CD8-positive, alpha-beta memory T cell (primary cell): ENCODE measurements around the gene CACNA1C. TPM values are rescaled to one million over a fixed set of nuclear protein-coding genes. Genes with fewer than 3 reads are reported as not detected.

Experiments
- CTCF ChIA-PET: fragments of 350-600 bp; sonication (Branson Sonifier 250); formaldehyde crosslinking; loops from one replicate; lab custom pipeline; 2021; ENCODE audit warnings: antibody characterized with exemption; lab: Charles Lee
- POLR2A ChIA-PET: fragments of 350-600 bp; sonication (Branson Sonifier 250); formaldehyde crosslinking; loops from one replicate; lab custom pipeline; 2021; ENCODE audit warnings: antibody characterized with exemption; lab: Charles Lee
- DNase-seq, 5 donors: peaks; one replicate each; pipeline versions ENCODE4 v3.0.0 to v3.0.0-alpha.2; 2020 to 2022; ENCODE audit warnings: mixed read lengths in 1 of 5
- H3K27ac ChIP-seq: one replicate; pipeline ENCODE4 v1.7.0; 2013; ENCODE audit warnings: low read depth, mild to moderate bottlenecking, low read length, moderate library complexity
- H3K27me3 ChIP-seq: 2 replicates; pipeline ENCODE4 v1.7.0; 2013; ENCODE audit warnings: low read length, mild to moderate bottlenecking; ENCODE audit not compliant: insufficient read depth, poor library complexity, severe bottlenecking
- H3K36me3 ChIP-seq: 2 replicates; pipeline ENCODE4 v1.7.0; 2013; ENCODE audit warnings: mild to moderate bottlenecking, low read length, moderate library complexity; ENCODE audit not compliant: insufficient read depth
- H3K4me1 ChIP-seq: 2 replicates; pipeline ENCODE4 v1.7.0; 2013; ENCODE audit warnings: mild to moderate bottlenecking, low read length, moderate library complexity; ENCODE audit not compliant: insufficient read depth
- H3K4me3 ChIP-seq: 2 replicates; pipeline ENCODE4 v1.7.0; 2013; ENCODE audit warnings: mild to moderate bottlenecking, low read length
- H3K9me3 ChIP-seq: 2 replicates; pipeline ENCODE4 v1.7.0; 2013; ENCODE audit warnings: mild to moderate bottlenecking, low read length
- H3K27ac Mint-ChIP-seq, 8 donors: one replicate each; pipeline ENCODE4 v1.8.0; 2020 to 2021; ENCODE audit warnings: mixed read lengths in 8 of 8, mild to moderate bottlenecking in 6 of 8, inconsistent platforms in 3 of 8, moderate library complexity in 3 of 8
- H3K27me3 Mint-ChIP-seq, 2 donors: one replicate each; pipeline ENCODE4 v1.8.0; 2020 to 2021; ENCODE audit warnings: mixed read lengths in 2 of 2, mild to moderate bottlenecking in 1 of 2, moderate library complexity in 1 of 2
- H3K36me3 Mint-ChIP-seq, 3 donors: one replicate each; pipeline ENCODE4 v1.8.0; 2020 to 2021; ENCODE audit warnings: mixed read lengths in 3 of 3, inconsistent platforms in 1 of 3, mild to moderate bottlenecking in 1 of 3
- H3K4me1 Mint-ChIP-seq, 3 donors: one replicate each; pipeline ENCODE4 v1.8.0; 2020 to 2021; ENCODE audit warnings: mixed read lengths in 3 of 3, inconsistent platforms in 1 of 3, mild to moderate bottlenecking in 1 of 3
- H3K4me3 Mint-ChIP-seq, 7 donors: one replicate each; pipeline ENCODE4 v1.8.0; 2020 to 2021; ENCODE audit warnings: mixed read lengths in 7 of 7, mild to moderate bottlenecking in 6 of 7, moderate library complexity in 4 of 7, inconsistent platforms in 2 of 7
- H3K9me3 Mint-ChIP-seq, 5 donors: one replicate each; pipeline ENCODE4 v1.8.0; 2020 to 2022; ENCODE audit warnings: mixed read lengths in 5 of 5, mild to moderate bottlenecking in 3 of 5, moderate library complexity in 2 of 5, inconsistent platforms in 1 of 5
- polyA plus RNA-seq: library from polyadenylated mRNA; unstranded; fragments of 300-500 nt; fragmentation: Illumina TruSeq; gene quantifications from one replicate; pipeline ENCODE4 v1.2.3, GENCODE V29; 2021
- total RNA-seq, 2 experiments: library from RNA; stranded (reverse); gene quantifications; one replicate each; pipeline ENCODE4 v1.2.3, GENCODE V29; 2021

Gene CACNA1C
- total and polyA plus RNA-seq, 3 experiments from 2014 or later = 0.04 to 0.10 (median 0.04) TPM

GRCh38 chr12:2110849-2111566, 58.2 kb downstream of the CACNA1C start:
- Histone ChIP-seq H3K4me1 (no peaks in the 10 kb centered on the region), H3K9me3 (no peaks in the 10 kb centered on the region), H3K4me3 (no peak overlapping the region), H3K27me3 (peaks cover 4% of the 10 kb centered on the region), H3K36me3 (no peaks in the 10 kb centered on the region), H3K27ac (no peak overlapping the region)
- POLR2A ChIA-PET = no interaction called here
- peaks cover 6 to 8% of the 10 kb centered on the region in 2 donors for H3K27me3 Mint-ChIP-seq
- H3K9me3 Mint-ChIP-seq = no peaks in the 10 kb centered on the region
- no peaks in the 10 kb centered on the region for H3K36me3 Mint-ChIP-seq
- CTCF ChIA-PET = no interaction called here
- H3K4me3 Mint-ChIP-seq = no peak overlapping the region
- no peak for DNase-seq
- H3K4me1 Mint-ChIP-seq = no peaks in the 10 kb centered on the region
- H3K27ac Mint-ChIP-seq = peak overlapping the region in 1 of 8 donors; percentile 26

- no peaks in the 10 kb centered on the region for H3K9me3 ChIP-seq
- H3K9me3 Mint-ChIP-seq = no peaks in the 10 kb centered on the region
- no peaks in the 10 kb centered on the region for H3K36me3 ChIP-seq
- H3K27me3 ChIP-seq = peaks cover 4% of the 10 kb centered on the region
- ChIA-PET CTCF (no interaction called here), POLR2A (no interaction called here)
- no peak for DNase-seq
- H3K4me3 Mint-ChIP-seq = no peak overlapping the region
- no peaks in the 10 kb centered on the region for H3K36me3 Mint-ChIP-seq
- H3K27ac ChIP-seq = no peak overlapping the region
- H3K27ac Mint-ChIP-seq = no peak overlapping the region
- no peaks in the 10 kb centered on the region for H3K4me1 ChIP-seq
- H3K4me1 Mint-ChIP-seq = no peaks in the 10 kb centered on the region
- H3K27me3 Mint-ChIP-seq = peaks cover 6 to 8% of the 10 kb centered on the region in 2 donors
- no peak overlapping the region for H3K4me3 ChIP-seq
Measured at GRCh38 chr12:2111826-2112225, 59.0 kb downstream of the CACNA1C start.

DNA sequence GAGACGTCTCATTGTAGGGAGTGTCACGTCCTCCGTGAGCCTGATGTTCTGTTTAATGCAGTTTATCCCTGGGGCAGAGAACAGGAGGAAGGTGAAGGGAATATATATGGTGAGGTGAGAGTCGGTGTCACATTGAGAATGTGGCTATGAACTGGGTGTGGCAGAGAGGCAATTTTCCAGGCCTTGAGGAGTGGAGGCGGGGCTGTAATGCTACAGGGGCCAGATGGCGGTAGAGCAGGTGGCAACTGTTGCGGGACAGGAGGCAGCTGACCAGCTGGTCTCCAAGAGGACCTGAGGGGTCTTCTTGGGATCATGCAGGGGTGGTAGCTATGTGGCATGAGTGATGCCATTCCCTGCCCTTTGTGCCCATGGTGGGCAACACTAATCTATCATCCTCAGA, 59.6 kb downstream of the CACNA1C start:
- POLR2A ChIA-PET = no interaction called here
- Mint-ChIP-seq H3K27me3 (peaks cover 8% of the 10 kb centered on the region in 2 donors), H3K9me3 (no peaks in the 10 kb centered on the region), H3K4me1 (no peaks in the 10 kb centered on the region), H3K27ac (no peak overlapping the region), H3K36me3 (no peaks in the 10 kb centered on the region), H3K4me3 (no peak overlapping the region)
- no peak for DNase-seq
- Histone ChIP-seq H3K36me3 (no peaks in the 10 kb centered on the region), H3K4me3 (no peak overlapping the region), H3K4me1 (no peaks in the 10 kb centered on the region), H3K27ac (no peak overlapping the region), H3K27me3 (peaks cover 4% of the 10 kb centered on the region), H3K9me3 (no peaks in the 10 kb centered on the region)
- CTCF ChIA-PET = no interaction called here

DNA sequence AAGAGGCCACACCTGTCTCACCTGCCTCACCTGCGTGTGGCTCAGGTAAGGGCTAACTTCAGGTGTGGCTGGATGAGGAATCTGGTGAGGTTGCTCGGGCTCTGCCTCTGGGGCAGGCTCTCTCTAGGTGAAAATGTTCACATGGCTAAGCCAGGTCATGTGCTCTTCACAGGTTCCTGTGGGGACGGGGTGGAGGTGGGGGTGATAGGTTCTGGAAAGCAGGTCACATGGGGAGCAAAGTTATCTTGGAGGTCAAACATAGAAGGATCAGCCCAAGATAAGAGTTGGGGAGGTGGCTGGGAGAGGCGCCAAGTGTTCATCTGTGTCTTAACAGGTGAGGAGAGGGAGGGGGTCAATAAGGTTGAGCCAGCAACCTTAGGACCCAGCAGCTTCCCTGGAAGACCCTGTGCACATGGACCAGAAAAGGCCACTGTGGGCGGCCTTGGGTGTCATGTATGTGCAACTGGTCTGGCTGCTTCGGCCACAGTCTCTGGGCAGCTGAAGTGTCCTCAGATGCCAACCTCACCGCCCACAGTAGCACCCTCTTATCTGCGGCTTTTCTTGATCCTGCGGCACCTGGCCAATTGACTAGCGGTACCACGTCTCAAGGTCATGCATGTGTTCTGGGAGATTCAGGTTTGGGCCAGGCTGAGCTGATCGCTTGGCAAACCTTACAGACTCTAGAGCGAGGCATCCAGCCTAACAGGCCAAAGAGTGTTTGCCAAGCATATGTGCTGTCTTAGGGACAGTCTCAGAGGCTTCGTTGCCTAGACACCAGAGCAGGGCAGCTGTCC, 60.5 kb downstream of the CACNA1C start:
- H3K4me3 ChIP-seq = no peak overlapping the region
- H3K27ac ChIP-seq = no peak overlapping the region
- ChIA-PET CTCF (no interaction called here), POLR2A (no interaction called here)
- no peaks in the 10 kb centered on the region for H3K36me3 ChIP-seq
- Mint-ChIP-seq H3K27ac (no peak overlapping the region), H3K9me3 (no peaks in the 10 kb centered on the region), H3K4me1 (no peaks in the 10 kb centered on the region), H3K4me3 (no peak overlapping the region), H3K36me3 (no peaks in the 10 kb centered on the region), H3K27me3 (peaks cover 8 to 9% of the 10 kb centered on the region in 2 donors)
- no peak for DNase-seq
- peaks cover 4% of the 10 kb centered on the region for H3K27me3 ChIP-seq
- no peaks in the 10 kb centered on the region for H3K4me1 ChIP-seq
- H3K9me3 ChIP-seq = no peaks in the 10 kb centered on the region

DNA sequence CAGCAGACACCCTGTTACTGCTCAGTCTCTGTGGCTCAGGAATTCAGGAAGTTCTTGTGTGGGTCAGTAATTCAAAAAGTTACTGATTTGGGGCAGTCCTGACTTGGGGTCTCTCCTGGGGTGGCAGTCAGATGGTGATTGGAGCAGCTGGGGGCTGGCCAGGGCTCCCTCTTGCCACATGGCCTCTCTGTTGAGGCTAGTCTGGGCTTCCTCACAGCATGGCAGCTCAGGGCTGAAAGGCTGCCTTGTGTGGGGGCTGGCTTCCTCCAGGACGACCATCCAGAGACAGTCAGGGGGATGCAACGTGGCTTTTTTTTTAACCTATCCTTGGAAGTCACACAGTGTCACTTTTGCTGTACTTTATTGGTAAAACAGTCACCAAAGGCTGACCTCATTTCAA, 61.3 kb downstream of the CACNA1C start:
- no peak overlapping the region for H3K27ac ChIP-seq
- Mint-ChIP-seq H3K4me1 (no peaks in the 10 kb centered on the region), H3K27ac (no peak overlapping the region), H3K36me3 (no peaks in the 10 kb centered on the region), H3K9me3 (no peaks in the 10 kb centered on the region), H3K4me3 (no peak overlapping the region), H3K27me3 (peaks cover 8% of the 10 kb centered on the region in 2 donors)
- POLR2A ChIA-PET = no interaction called here
- CTCF ChIA-PET = interaction anchor here (1.1 kb wide), 1 partner anchor 13 kb away, joined by 3 read pairs; no protein-coding TSS in a partner anchor
- no peaks in the 10 kb centered on the region for H3K36me3 ChIP-seq
- peaks cover under 1% of the 10 kb centered on the region for H3K27me3 ChIP-seq
- no peaks in the 10 kb centered on the region for H3K9me3 ChIP-seq
- H3K4me1 ChIP-seq = no peaks in the 10 kb centered on the region
- H3K4me3 ChIP-seq = no peak overlapping the region
- DNase-seq = no peak

GRCh38 chr12:2115101-2115845, 62.5 kb downstream of the CACNA1C start:
- Mint-ChIP-seq H3K9me3 (no peaks in the 10 kb centered on the region), H3K27me3 (peaks cover 7 to 11% of the 10 kb centered on the region in 2 donors), H3K4me3 (no peak overlapping the region), H3K36me3 (no peaks in the 10 kb centered on the region), H3K27ac (no peak overlapping the region), H3K4me1 (no peaks in the 10 kb centered on the region)
- H3K27me3 ChIP-seq = no peaks in the 10 kb centered on the region
- no peak for DNase-seq
- ChIA-PET POLR2A (no interaction called here), CTCF (interaction anchor here (1.1 kb wide), 1 partner anchor 12 kb away, joined by 3 read pairs; no protein-coding TSS in a partner anchor)
- no peaks in the 10 kb centered on the region for H3K36me3 ChIP-seq
- H3K27ac ChIP-seq = no peak overlapping the region
- no peak overlapping the region for H3K4me3 ChIP-seq
- H3K4me1 ChIP-seq = no peaks in the 10 kb centered on the region
- H3K9me3 ChIP-seq = no peaks in the 10 kb centered on the region

GRCh38 chr12:2117541-2117940, 64.8 kb downstream of the CACNA1C start:
- Mint-ChIP-seq H3K36me3 (no peaks in the 10 kb centered on the region), H3K27ac (no peak overlapping the region), H3K9me3 (no peaks in the 10 kb centered on the region), H3K4me1 (no peaks in the 10 kb centered on the region), H3K27me3 (peaks cover 16 to 19% of the 10 kb centered on the region in 2 donors), H3K4me3 (no peak overlapping the region)
- no peak overlapping the region for H3K4me3 ChIP-seq
- H3K27ac ChIP-seq = no peak overlapping the region
- POLR2A ChIA-PET = no interaction called here
- CTCF ChIA-PET = no interaction called here
- H3K4me1 ChIP-seq = no peaks in the 10 kb centered on the region
- no peaks in the 10 kb centered on the region for H3K27me3 ChIP-seq
- no peak for DNase-seq
- no peaks in the 10 kb centered on the region for H3K36me3 ChIP-seq
- H3K9me3 ChIP-seq = no peaks in the 10 kb centered on the region

DNA sequence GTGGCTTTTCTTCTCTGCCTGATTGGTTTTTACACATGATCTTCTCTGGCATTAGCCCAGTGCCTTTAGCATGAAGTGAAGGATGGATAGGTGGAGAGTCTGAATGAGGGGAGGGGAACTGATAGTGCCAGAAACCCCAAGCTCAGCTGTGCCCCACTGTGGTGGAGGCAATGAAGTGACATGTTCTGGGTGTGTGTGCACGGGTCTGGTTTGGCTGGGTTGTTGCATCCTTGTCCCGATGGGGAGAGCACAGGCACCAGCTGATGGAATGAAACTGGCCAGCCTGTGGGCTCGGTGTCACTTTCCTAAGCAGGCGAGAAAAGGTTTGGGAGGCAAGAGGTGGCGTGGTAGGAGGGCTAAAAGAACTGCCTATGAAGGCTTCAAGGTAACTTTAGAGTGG, 65.3 kb downstream of the CACNA1C start:
- DNase-seq = no peak
- H3K9me3 ChIP-seq = no peaks in the 10 kb centered on the region
- no peak overlapping the region for H3K27ac ChIP-seq
- POLR2A ChIA-PET = no interaction called here
- H3K27me3 ChIP-seq = no peaks in the 10 kb centered on the region
- no peaks in the 10 kb centered on the region for H3K4me1 ChIP-seq
- Mint-ChIP-seq H3K9me3 (no peaks in the 10 kb centered on the region), H3K4me3 (no peak overlapping the region), H3K27me3 (peaks cover 15 to 19% of the 10 kb centered on the region in 2 donors), H3K36me3 (no peaks in the 10 kb centered on the region), H3K27ac (no peak overlapping the region), H3K4me1 (no peaks in the 10 kb centered on the region)
- H3K4me3 ChIP-seq = no peak overlapping the region
- H3K36me3 ChIP-seq = no peaks in the 10 kb centered on the region
- CTCF ChIA-PET = no interaction called here
